NCI-H1436 (cell line): ENCODE data around the gene AVPR2.

ENCODE experiments used
- DNase-seq: peaks from one replicate; lab custom pipeline; 2025; lab: John Stamatoyannopoulos, UW

Gene AVPR2

GRCh38 chrX:153913701-153914100, 9.2 kb downstream of the AVPR2 start:
- DNase-seq = no peak

GRCh38 chrX:153917869-153918268, 13.4 kb downstream of the AVPR2 start:
- DNase-seq = no peak

GRCh38 chrX:153919281-153919680, 14.8 kb downstream of the AVPR2 start:
- DNase-seq = no peak

- no peak for DNase-seq
Measured at GRCh38 chrX:153920546-153920945, 16.1 kb downstream of the AVPR2 start.

GRCh38 chrX:153921070-153921469, 16.6 kb downstream of the AVPR2 start:
- DNase-seq = no peak

- DNase-seq = no peak
Measured at GRCh38 chrX:153921511-153922446, 17.3 kb downstream of the AVPR2 start.

- no peak for DNase-seq
Measured at GRCh38 chrX:153922932-153923857, 18.7 kb downstream of the AVPR2 start.

GRCh38 chrX:153924149-153924861, 19.8 kb downstream of the AVPR2 start:
- DNase-seq = peak; percentile 89

- no peak for DNase-seq
Measured at GRCh38 chrX:153925387-153925738, 20.9 kb downstream of the AVPR2 start.

- DNase-seq = peak; percentile 47
Measured at GRCh38 chrX:153925739-153926551, 21.5 kb downstream of the AVPR2 start, which contains the start of gene ARHGAP4. TSS of gene ARHGAP4 (minus strand) at chrX:153926264. CDS start at chrX:153926202, 62 bp downstream.

- no peak for DNase-seq
Measured at GRCh38 chrX:153926552-153926857, 22.0 kb downstream of the AVPR2 start.

GRCh38 chrX:153926858-153927671, 22.6 kb downstream of the AVPR2 start:
- DNase-seq = peak; percentile 89

GRCh38 chrX:153927672-153927921, 23.1 kb downstream of the AVPR2 start:
- no peak for DNase-seq

- peak; percentile 99 for DNase-seq
Measured at GRCh38 chrX:153927922-153928760, 23.7 kb downstream of the AVPR2 start.

- DNase-seq = no peak
Measured at GRCh38 chrX:153928846-153929245, 24.4 kb downstream of the AVPR2 start.

GRCh38 chrX:153929576-153929975, 25.1 kb downstream of the AVPR2 start:
- DNase-seq = no peak

- no peak for DNase-seq
Measured at GRCh38 chrX:153930011-153930910, 25.8 kb downstream of the AVPR2 start.

GRCh38 chrX:153931151-153931550, 26.7 kb downstream of the AVPR2 start:
- DNase-seq = no peak

- DNase-seq = no peak
Measured at GRCh38 chrX:153931748-153932147, 27.3 kb downstream of the AVPR2 start.
